ENCODE results near the gene TMEM140. TPM values are rescaled to one million over a fixed set of nuclear protein-coding genes. Genes with fewer than 3 reads are reported as not detected.

Gene TMEM140
- total and polyA plus RNA-seq, 9 of the 15 experiments (the other 6 are each of a cell fraction or from before 2014, with no cell fraction given): 0.03 to 0.82 (median 0.23) TPM

DNA sequence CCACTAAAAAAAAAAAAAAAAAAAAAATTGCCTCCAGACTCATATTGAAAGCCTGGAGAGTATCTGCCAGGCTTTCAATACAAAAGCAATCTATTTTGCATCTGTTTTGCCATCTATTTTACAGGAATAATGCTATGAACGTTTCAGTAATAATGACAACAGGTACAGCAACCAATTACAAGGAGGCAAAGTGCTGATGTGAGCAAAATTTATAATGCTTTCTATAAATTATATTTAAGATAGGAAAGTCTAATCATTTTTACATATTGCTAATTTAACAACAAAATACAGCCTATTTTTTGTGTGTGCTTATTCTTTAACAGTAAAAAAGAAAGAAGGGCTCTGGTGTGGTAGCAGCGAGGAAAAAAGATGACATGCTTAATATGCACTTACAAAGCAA lies 53.5 kb downstream of the TMEM140 start:
- ATAC-seq (no peak), DNase-seq (ENCODE audit: extremely low read depth in 1 of 4, low spot score in 3 of 4) (no peak), FAIRE-seq (no peak)
- no peaks in the 10 kb centered on the region for H3K27me3 ChIP-seq (ENCODE audit: control insufficient read depth in 2 of 2, insufficient read depth in 2 of 2, low read length in 2 of 2)
- no peaks in the 10 kb centered on the region for H4K20me1 ChIP-seq (replicated peaks; ENCODE audit: control insufficient read depth, insufficient read depth, low read length)
- no TSS peak for BruUV-seq (replicated peaks)
- H2AFZ ChIP-seq (ENCODE audit: low read depth, low read length): no peak overlapping the region
- no peaks in the 10 kb centered on the region for H3K79me2 ChIP-seq (ENCODE audit: control insufficient read depth, insufficient read depth, low read length)
- H3K27ac ChIP-seq (ENCODE audit: extremely low read depth, low read depth, low read length): no peak overlapping the region
- no peaks in the 10 kb centered on the region for H3K9me1 ChIP-seq (ENCODE audit: control insufficient read depth, insufficient read depth, low read length)
- CTCF ChIA-PET (ENCODE audit: low intra/inter-chr PET ratio): no interaction called here
- in situ Hi-C loops (cut with MboI) (no loop called here), intact Hi-C loops (cut with micrococcal nuclease) (no loop called here)
- H3K4me2 ChIP-seq (ENCODE audit: insufficient read depth, low read length): no peak overlapping the region
- H3K9me3 ChIP-seq (replicated peaks; ENCODE audit: control insufficient read depth, insufficient read depth, low read depth, low read length): no peaks in the 10 kb centered on the region
- H3K9ac ChIP-seq (ENCODE audit: insufficient read depth in 1 of 2, low read depth in 2 of 2, low read length in 2 of 2): no peak overlapping the region
- H3K4me1 ChIP-seq (replicated peaks in 1 of 2; ENCODE audit: control insufficient read depth in 2 of 2, insufficient read depth in 2 of 2, low read length in 2 of 2): no peaks in the 10 kb centered on the region
- no peak overlapping the region for H3K4me3 ChIP-seq
- 38% methylated on average over 2 of the region's 2 CpGs for WGBS (ENCODE audit: insufficient coverage, low coverage, missing lambda C conversion rate)
- H3K36me3 ChIP-seq (ENCODE audit: control insufficient read depth, insufficient read depth, low read length): peaks cover 40% of the 10 kb centered on the region; the same call in 2 of the 3 replicates
- POLR2A ChIA-PET: interaction anchor here (0.7 kb wide), 1 partner anchor 37 kb away, joined by 3 read pairs; no protein-coding TSS in a partner anchor
- no peak for TF ChIP-seq RBFOX2 (IDR thresholded peaks at IDR 0.05; ENCODE audit: low read depth, low read length)
- TF ChIP-seq, protein P1, sequence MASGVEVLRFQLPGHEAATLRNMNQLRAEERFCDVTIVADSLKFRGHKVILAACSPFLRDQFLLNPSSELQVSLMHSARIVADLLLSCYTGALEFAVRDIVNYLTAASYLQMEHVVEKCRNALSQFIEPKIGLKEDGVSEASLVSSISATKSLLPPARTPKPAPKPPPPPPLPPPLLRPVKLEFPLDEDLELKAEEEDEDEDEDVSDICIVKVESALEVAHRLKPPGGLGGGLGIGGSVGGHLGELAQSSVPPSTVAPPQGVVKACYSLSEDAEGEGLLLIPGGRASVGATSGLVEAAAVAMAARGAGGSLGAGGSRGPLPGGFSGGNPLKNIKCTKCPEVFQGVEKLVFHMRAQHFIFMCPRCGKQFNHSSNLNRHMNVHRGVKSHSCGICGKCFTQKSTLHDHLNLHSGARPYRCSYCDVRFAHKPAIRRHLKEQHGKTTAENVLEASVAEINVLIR (CRISPR knock-in tag; IDR thresholded peaks at IDR 0.05): no peak
- peak; percentile 79 for TF ChIP-seq ZNF316 (IDR thresholded peaks at IDR 0.05)
- TF ChIP-seq ASH1L (IDR thresholded peaks at IDR 0.05; ENCODE audit: borderline replicate concordance, low read depth, partially characterized antibody): no peak
- TF ChIP-seq NBN (IDR thresholded peaks at IDR 0.05; ENCODE audit: low read depth): no peak
- TF ChIP-seq ELF1 (tag; IDR thresholded peaks at IDR 0.05): no peak
- TF ChIP-seq DDX20 (tag; IDR thresholded peaks at IDR 0.05; ENCODE audit: low read depth): no peak
- TF ChIP-seq, protein P2, sequence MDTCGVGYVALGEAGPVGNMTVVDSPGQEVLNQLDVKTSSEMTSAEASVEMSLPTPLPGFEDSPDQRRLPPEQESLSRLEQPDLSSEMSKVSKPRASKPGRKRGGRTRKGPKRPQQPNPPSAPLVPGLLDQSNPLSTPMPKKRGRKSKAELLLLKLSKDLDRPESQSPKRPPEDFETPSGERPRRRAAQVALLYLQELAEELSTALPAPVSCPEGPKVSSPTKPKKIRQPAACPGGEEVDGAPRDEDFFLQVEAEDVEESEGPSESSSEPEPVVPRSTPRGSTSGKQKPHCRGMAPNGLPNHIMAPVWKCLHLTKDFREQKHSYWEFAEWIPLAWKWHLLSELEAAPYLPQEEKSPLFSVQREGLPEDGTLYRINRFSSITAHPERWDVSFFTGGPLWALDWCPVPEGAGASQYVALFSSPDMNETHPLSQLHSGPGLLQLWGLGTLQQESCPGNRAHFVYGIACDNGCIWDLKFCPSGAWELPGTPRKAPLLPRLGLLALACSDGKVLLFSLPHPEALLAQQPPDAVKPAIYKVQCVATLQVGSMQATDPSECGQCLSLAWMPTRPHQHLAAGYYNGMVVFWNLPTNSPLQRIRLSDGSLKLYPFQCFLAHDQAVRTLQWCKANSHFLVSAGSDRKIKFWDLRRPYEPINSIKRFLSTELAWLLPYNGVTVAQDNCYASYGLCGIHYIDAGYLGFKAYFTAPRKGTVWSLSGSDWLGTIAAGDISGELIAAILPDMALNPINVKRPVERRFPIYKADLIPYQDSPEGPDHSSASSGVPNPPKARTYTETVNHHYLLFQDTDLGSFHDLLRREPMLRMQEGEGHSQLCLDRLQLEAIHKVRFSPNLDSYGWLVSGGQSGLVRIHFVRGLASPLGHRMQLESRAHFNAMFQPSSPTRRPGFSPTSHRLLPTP (IDR thresholded peaks at IDR 0.05; ENCODE audit: borderline replicate concordance, extremely low read depth, insufficient read length): no peak
- TF ChIP-seq ZNF586 (CRISPR knock-in tag; conservative IDR thresholded peaks at IDR 0.05): no peak
- TF ChIP-seq MXI1 (IDR thresholded peaks at IDR 0.05; ENCODE audit: low read depth, low read length): no peak
- TF ChIP-seq MAFK (IDR thresholded peaks at IDR 0.05; ENCODE audit: low read length): peak; percentile 75
- TF ChIP-seq, protein P3, sequence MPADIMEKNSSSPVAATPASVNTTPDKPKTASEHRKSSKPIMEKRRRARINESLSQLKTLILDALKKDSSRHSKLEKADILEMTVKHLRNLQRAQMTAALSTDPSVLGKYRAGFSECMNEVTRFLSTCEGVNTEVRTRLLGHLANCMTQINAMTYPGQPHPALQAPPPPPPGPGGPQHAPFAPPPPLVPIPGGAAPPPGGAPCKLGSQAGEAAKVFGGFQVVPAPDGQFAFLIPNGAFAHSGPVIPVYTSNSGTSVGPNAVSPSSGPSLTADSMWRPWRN (IDR thresholded peaks at IDR 0.05; ENCODE audit: low read depth): no peak
- TF ChIP-seq ILK (tag; IDR thresholded peaks at IDR 0.05; ENCODE audit: borderline replicate concordance, low read depth): no peak
- TF ChIP-seq, protein P4, sequence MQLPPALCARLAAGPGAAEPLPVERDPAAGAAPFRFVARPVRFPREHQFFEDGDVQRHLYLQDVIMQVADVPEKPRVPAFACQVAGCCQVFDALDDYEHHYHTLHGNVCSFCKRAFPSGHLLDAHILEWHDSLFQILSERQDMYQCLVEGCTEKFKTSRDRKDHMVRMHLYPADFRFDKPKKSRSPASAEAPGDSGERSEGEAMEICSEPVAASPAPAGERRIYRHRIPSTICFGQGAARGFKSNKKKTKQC (CRISPR knock-in tag; IDR thresholded peaks at IDR 0.05): no peak
- TF ChIP-seq C11orf30 (IDR thresholded peaks at IDR 0.05; ENCODE audit: low read depth): peak; percentile 57
- TF ChIP-seq, protein P5, sequence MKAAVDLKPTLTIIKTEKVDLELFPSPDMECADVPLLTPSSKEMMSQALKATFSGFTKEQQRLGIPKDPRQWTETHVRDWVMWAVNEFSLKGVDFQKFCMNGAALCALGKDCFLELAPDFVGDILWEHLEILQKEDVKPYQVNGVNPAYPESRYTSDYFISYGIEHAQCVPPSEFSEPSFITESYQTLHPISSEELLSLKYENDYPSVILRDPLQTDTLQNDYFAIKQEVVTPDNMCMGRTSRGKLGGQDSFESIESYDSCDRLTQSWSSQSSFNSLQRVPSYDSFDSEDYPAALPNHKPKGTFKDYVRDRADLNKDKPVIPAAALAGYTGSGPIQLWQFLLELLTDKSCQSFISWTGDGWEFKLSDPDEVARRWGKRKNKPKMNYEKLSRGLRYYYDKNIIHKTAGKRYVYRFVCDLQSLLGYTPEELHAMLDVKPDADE (conservative IDR thresholded peaks at IDR 0.05; ENCODE audit: control insufficient read depth, low read depth, low read length): no peak
- TF ChIP-seq ADNP (tag; IDR thresholded peaks at IDR 0.05): no peak
- TF ChIP-seq MCM2 (IDR thresholded peaks at IDR 0.05; ENCODE audit: low read depth): no peak

Data from K562 (cell line).